GM23248 (cell line): ENCODE results near the gene FLT1.

Experiments used
- EZH2 ChIP-seq: fragments of 200-600 bp; sonication (generic); IDR thresholded peaks from 2 replicates; pipeline ENCODE4 v1.6.1; 2018; ENCODE audit warnings: antibody characterized with exemption, mild to moderate bottlenecking; ENCODE audit not compliant: insufficient read depth, poor library complexity, severe bottlenecking
- EZH2phosphoT487 ChIP-seq: fragments of 200-600 bp; sonication (generic); IDR thresholded peaks from 2 replicates; pipeline ENCODE4 v1.6.1; 2018; ENCODE audit warnings: antibody characterized with exemption, moderate library complexity, mild to moderate bottlenecking, low read depth; ENCODE audit not compliant: insufficient read depth

DNA sequence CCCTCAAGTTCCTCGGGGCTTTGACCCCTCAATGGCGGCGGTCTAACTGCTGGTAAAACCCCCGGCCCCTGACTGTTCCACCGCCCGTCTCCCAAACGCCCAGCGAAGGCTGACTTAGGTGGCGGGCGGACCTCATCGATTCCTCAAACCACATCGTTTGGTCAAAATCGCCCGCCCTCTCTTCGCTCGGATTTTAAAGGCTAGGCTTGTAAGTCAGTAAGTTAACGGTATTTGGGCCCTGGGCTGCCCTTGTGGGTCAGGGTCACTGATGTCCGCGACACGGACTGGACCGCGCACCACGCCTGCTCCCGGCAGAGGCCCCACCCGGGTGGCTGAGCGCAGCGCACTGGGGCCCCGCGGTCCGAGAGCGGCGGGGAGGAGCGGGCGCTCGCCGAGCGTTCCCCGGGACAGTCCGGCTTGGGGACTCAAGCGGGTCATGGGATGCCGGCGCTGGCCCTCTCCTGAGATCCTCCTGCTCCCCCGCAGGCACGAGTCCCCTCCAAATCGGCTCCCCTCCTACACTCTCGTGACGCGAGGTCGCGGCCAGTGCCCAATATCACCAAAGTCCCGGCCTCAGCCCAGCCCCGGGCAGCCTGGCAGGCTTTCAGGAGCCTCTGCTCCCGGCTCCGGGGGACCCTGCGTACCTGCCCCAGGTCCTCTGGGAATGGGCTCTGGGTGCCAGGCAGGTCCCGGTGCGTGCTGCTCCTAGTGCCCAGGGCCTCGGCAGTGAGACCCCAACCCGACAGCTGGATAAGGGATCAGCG, 1.0 kb downstream of the FLT1 start:
- no peak for TF ChIP-seq EZH2
- no peak for TF ChIP-seq EZH2phosphoT487
